PC-9 (cell line): ENCODE measurements around the gene SPRR2F. TPM values are rescaled to one million over a fixed set of nuclear protein-coding genes. Genes with fewer than 3 reads are reported as not detected.
"Not testable (repeated sequence)": the region's sequence is repeated elsewhere in the genome, so short reads cannot be mapped to it uniquely, and the experiment has no call there.

Experiments
- BruUV-seq: library from RNA; stranded (reverse); fragments of 400-500 nt; replicated peaks from 2 replicates; lab custom pipeline; 2021; lab: Mats Ljungman, UMichigan
- CTCF ChIA-PET: fragments of 300-600 bp; sonication (Branson Sonifier 250); formaldehyde crosslinking; loops from one replicate; lab custom pipeline; 2022; ENCODE audit warnings: antibody characterized with exemption; lab: Charles Lee
- POLR2A ChIA-PET: fragments of 300-600 bp; sonication (Branson Sonifier 250); formaldehyde crosslinking; loops from one replicate; lab custom pipeline; 2022; ENCODE audit warnings: antibody characterized with exemption; ENCODE audit not compliant: unreplicated experiment; lab: Charles Lee
- DNase-seq, 2 experiments: peaks; one replicate each; pipeline versions ENCODE4 v3.0.0 to v3.0.0-alpha.2; 2015 to 2022; ENCODE audit warnings: mixed read lengths in 1 of 2
- H2AFZ ChIP-seq: fragments of 200-600 bp; sonication (generic); 2 replicates; pipeline ENCODE4 v1.8.1; 2017; ENCODE audit warnings: antibody characterized with exemption
- H3F3A ChIP-seq: fragments of 200-600 bp; sonication (generic); 2 replicates; pipeline ENCODE4 v1.8.1; 2017; ENCODE audit warnings: antibody characterized with exemption, mild to moderate bottlenecking, low read depth; ENCODE audit not compliant: insufficient read depth
- H3K27ac ChIP-seq: fragments of 200-600 bp; sonication (generic); 2 replicates; pipeline ENCODE4 v1.6.1; 2016; ENCODE audit warnings: mixed run types
- H3K27me3 ChIP-seq: fragments of 200-600 bp; sonication (generic); 2 replicates; pipeline ENCODE4 v1.6.1; 2016; ENCODE audit warnings: low read depth, mixed run types; ENCODE audit not compliant: insufficient read depth
- H3K36me3 ChIP-seq: fragments of 200-600 bp; sonication (generic); 2 replicates; pipeline ENCODE4 v1.6.1; 2016; ENCODE audit warnings: low read depth, mixed run types
- H3K4me1 ChIP-seq: fragments of 200-600 bp; sonication (generic); replicated peaks from 2 replicates; pipeline ENCODE4 v1.6.1; 2016; ENCODE audit warnings: mixed run types; ENCODE audit not compliant: insufficient read depth
- H3K4me2 ChIP-seq: fragments of 200-600 bp; sonication (generic); 2 replicates; pipeline ENCODE4 v1.6.1; 2017; ENCODE audit warnings: mixed run types
- H3K4me3 ChIP-seq: fragments of 200-600 bp; sonication (generic); 2 replicates; pipeline ENCODE4 v1.6.1; 2016; ENCODE audit warnings: mixed run types
- H3K79me2 ChIP-seq: fragments of 200-600 bp; sonication (generic); 2 replicates; pipeline ENCODE4 v1.6.1; 2017; ENCODE audit warnings: low read depth, mixed run types
- H3K9me2 ChIP-seq: fragments of 200-600 bp; sonication (generic); 2 replicates; pipeline ENCODE4 v1.8.1; 2017; ENCODE audit warnings: mild to moderate bottlenecking; ENCODE audit not compliant: insufficient read depth
- H3K9me3 ChIP-seq: fragments of 200-600 bp; sonication (generic); 2 replicates; pipeline ENCODE4 v1.8.1; 2016; ENCODE audit warnings: low read depth; ENCODE audit not compliant: insufficient read depth
- H4K20me1 ChIP-seq: fragments of 200-600 bp; sonication (generic); 2 replicates; pipeline ENCODE4 v1.8.1; 2017; ENCODE audit not compliant: insufficient read depth
- EZH2 ChIP-seq: fragments of 200-600 bp; sonication (generic); IDR thresholded peaks from 2 replicates; pipeline ENCODE4 v1.8.0; 2017; ENCODE audit warnings: antibody characterized with exemption, low read depth
- intact Hi-C: fragments of 100-400 bp; cut with micrococcal nuclease; formaldehyde crosslinking; loops from one replicate; pipeline ENCODE4 v1.10.0; 2022; ENCODE audit not compliant: unreplicated experiment
- total RNA-seq: library from RNA; stranded (reverse); gene quantifications from 2 replicates; pipeline ENCODE4 v1.2.3, GENCODE V29; 2021
- TF ChIP-seq, protein P1 (sequence below): fragments of 200-600 bp; sonication (generic); conservative IDR thresholded peaks from 2 replicates; pipeline ENCODE4 v1.6.1; 2017; ENCODE audit warnings: mixed run types, antibody characterized with exemption, mild to moderate bottlenecking, moderate library complexity

Gene SPRR2F
- total RNA-seq, 1 experiment from 2014 or later, result not detected

DNA sequence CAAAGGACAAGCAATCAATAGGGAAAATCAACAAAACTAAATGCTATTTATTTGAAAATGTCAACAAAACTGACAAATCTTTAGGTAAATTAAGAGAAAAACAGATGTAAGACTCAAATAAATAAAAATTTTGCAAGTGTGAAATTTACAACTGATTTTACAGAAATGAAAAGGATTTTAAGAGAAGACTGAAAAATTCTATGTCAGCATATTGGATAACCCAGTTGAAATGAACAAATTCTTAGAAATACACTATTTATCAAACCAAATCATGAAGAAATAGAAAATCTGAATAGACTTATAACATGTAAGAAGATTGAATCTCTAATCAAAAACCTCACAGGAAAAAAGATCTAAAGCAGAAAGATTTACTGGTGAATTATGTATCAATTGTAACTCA, 7.6 kb upstream of the SPRR2F start:
- H2AFZ ChIP-seq, result no peak overlapping the region
- TF ChIP-seq, protein P1, sequence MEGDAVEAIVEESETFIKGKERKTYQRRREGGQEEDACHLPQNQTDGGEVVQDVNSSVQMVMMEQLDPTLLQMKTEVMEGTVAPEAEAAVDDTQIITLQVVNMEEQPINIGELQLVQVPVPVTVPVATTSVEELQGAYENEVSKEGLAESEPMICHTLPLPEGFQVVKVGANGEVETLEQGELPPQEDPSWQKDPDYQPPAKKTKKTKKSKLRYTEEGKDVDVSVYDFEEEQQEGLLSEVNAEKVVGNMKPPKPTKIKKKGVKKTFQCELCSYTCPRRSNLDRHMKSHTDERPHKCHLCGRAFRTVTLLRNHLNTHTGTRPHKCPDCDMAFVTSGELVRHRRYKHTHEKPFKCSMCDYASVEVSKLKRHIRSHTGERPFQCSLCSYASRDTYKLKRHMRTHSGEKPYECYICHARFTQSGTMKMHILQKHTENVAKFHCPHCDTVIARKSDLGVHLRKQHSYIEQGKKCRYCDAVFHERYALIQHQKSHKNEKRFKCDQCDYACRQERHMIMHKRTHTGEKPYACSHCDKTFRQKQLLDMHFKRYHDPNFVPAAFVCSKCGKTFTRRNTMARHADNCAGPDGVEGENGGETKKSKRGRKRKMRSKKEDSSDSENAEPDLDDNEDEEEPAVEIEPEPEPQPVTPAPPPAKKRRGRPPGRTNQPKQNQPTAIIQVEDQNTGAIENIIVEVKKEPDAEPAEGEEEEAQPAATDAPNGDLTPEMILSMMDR, result no peak
- no peak for TF ChIP-seq EZH2
- intact Hi-C loops, result no loop called here
- no peak overlapping the region for H3K4me3 ChIP-seq
- BruUV-seq, result no TSS peak
- H3K4me1 ChIP-seq, result peaks cover 17% of the 10 kb centered on the region
- POLR2A ChIA-PET, result no interaction called here
- peaks cover 19% of the 10 kb centered on the region for H3F3A ChIP-seq
- no peaks in the 10 kb centered on the region for H3K36me3 ChIP-seq
- H3K79me2 ChIP-seq, result no peaks in the 10 kb centered on the region
- H3K27ac ChIP-seq, result no peak overlapping the region
- CTCF ChIA-PET, result no interaction called here
- no peaks in the 10 kb centered on the region for H4K20me1 ChIP-seq
- no peak overlapping the region for H3K4me2 ChIP-seq
- H3K9me3 ChIP-seq, result peaks cover 10% of the 10 kb centered on the region; the same call in 1 of the 2 replicates
- no peak for DNase-seq
- no peaks in the 10 kb centered on the region for H3K9me2 ChIP-seq
- no peaks in the 10 kb centered on the region for H3K27me3 ChIP-seq

DNA sequence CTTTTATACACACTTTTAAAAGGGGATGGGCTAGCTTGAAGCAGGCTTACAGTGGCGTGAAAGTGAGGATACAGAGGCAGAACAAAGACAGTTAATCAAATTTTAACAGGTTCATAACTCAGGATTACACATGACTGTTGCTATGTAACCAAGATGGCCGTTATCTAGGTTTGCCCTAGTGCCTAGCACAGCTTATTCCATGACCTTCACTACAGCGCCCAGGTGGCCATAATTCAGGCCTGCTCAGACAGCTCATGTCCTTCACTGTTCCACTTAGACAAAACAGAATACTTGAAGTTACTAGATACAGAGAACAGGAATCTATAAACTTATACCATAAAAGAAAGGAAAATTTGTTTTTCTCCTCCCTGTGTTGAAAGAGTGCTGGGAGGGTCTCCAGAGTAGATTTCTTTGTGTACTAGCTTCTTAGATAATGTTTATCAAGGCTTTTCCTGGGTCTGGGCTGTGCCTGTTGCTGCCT, 6.2 kb upstream of the SPRR2F start:
- no TSS peak for BruUV-seq
- intact Hi-C loops, result no loop called here
- no peaks in the 10 kb centered on the region for H3K27me3 ChIP-seq
- ChIA-PET POLR2A (no interaction called here), CTCF (no interaction called here)
- H3K4me2 ChIP-seq, result no peak overlapping the region
- H3K9me2 ChIP-seq, result no peaks in the 10 kb centered on the region
- no peaks in the 10 kb centered on the region for H4K20me1 ChIP-seq
- H3K79me2 ChIP-seq, result no peaks in the 10 kb centered on the region
- no peak overlapping the region for H2AFZ ChIP-seq
- no peaks in the 10 kb centered on the region for H3K36me3 ChIP-seq
- no peak overlapping the region for H3K4me3 ChIP-seq
- peaks cover 6% of the 10 kb centered on the region; the same call in 1 of the 2 replicates for H3K9me3 ChIP-seq
- DNase-seq, result no peak
- no peak overlapping the region for H3K27ac ChIP-seq
- H3K4me1 ChIP-seq, result peaks cover 17% of the 10 kb centered on the region
- TF ChIP-seq, protein P1, result no peak
- TF ChIP-seq EZH2, result no peak
- peaks cover 18% of the 10 kb centered on the region for H3F3A ChIP-seq

DNA sequence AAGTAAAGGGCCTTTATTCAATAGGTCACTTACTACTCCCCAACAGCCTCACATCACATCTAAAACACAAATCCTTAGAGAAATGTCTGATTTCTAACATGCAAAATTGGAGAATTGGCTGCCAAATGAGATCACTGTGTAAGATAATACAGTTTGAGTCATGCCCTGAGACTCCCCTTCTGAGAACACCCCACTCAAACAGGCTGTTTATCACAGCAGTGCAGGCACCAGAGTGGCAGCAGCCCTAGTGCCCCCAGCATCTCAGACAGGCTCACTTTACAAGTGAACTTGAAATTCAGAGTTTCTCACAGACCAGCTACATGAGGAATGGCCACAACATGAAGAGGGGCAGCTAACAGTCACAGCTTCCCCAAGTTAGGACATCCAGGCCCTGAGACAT, 1.9 kb upstream of the SPRR2F start:
- DNase-seq, H3K4me1 ChIP-seq, BruUV-seq, H3K9me2 ChIP-seq, POLR2A ChIA-PET, H3K79me2 ChIP-seq, H3K4me2 ChIP-seq, H4K20me1 ChIP-seq, H3K36me3 ChIP-seq, H3K27ac ChIP-seq, H2AFZ ChIP-seq, intact Hi-C loops, H3K27me3 ChIP-seq, H3K4me3 ChIP-seq, H3F3A ChIP-seq, CTCF ChIA-PET, H3K9me3 ChIP-seq: not testable (repeated sequence)

DNA sequence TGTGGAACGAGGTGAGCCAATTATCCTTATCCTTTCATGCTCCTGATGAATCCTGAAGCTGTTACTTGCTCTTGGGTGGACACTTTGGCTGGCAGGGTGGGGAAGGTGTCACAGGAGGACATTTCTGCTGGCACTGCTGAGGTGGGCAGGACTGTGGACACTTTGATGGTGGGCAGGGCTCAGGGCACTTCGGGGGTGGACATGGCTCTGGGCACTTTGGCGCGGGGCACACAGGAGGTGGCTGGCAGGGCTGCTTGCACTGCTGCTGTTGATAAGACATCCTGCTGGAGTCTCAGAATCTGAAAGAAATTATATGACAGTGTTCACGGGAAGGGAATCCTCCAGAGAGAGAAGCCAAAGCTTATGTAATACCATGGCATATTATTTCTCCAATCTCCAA, 862 bp downstream of the SPRR2F start:
- H4K20me1 ChIP-seq, H3F3A ChIP-seq, H3K27me3 ChIP-seq, intact Hi-C loops, H3K36me3 ChIP-seq, BruUV-seq, H3K4me3 ChIP-seq, H3K9me3 ChIP-seq, POLR2A ChIA-PET, DNase-seq, H3K4me2 ChIP-seq, H3K27ac ChIP-seq, H3K79me2 ChIP-seq, H3K9me2 ChIP-seq, H2AFZ ChIP-seq, H3K4me1 ChIP-seq, CTCF ChIA-PET: not testable (repeated sequence)
